LNCaP clone FGC (cell line): Measurements from ENCODE around the gene OR6Q1.

Experiments used
- DNase-seq: peaks from one replicate; pipeline ENCODE4 v3.0.0-alpha.2; 2011; ENCODE audit warnings: low read depth
- H3K4me3 ChIP-seq: 2 replicates; pipeline ENCODE4 v1.5.1; 2011; ENCODE audit warnings: mild to moderate bottlenecking, low read depth, low read length, control low read depth
- CTCF ChIP-seq: IDR thresholded peaks from 2 replicates; pipeline ENCODE4 v1.5.1; 2012; ENCODE audit warnings: mild to moderate bottlenecking; ENCODE audit not compliant: control insufficient read depth, insufficient read depth; ENCODE audit errors: extremely low read depth

The OR6Q1 gene

GRCh38 chr11:58068655-58069054, 37.9 kb downstream of the OR6Q1 start:
- no peak overlapping the region for H3K4me3 ChIP-seq
- no peak for DNase-seq
- TF ChIP-seq CTCF = no peak

- H3K4me3 ChIP-seq = no peak overlapping the region
- no peak for DNase-seq
- no peak for TF ChIP-seq CTCF
Measured at GRCh38 chr11:58070585-58070984, 39.8 kb downstream of the OR6Q1 start.

- TF ChIP-seq CTCF = no peak
- no peak overlapping the region for H3K4me3 ChIP-seq
- no peak for DNase-seq
Measured at GRCh38 chr11:58075781-58076180, 45.0 kb downstream of the OR6Q1 start.
